ENCODE measurements around the gene CEP112.

CEP112 gene

GRCh38 chr17:66037221-66037620 is 154.7 kb downstream of the CEP112 start:
- no peaks in the 10 kb centered on the region for H3K79me2 ChIP-seq (ENCODE audit: insufficient read depth, low read length)
- TF ChIP-seq EZH2phosphoT487 (conservative IDR thresholded peaks at IDR 0.05; ENCODE audit: low read length) = no peak
- TF ChIP-seq, protein P1, sequence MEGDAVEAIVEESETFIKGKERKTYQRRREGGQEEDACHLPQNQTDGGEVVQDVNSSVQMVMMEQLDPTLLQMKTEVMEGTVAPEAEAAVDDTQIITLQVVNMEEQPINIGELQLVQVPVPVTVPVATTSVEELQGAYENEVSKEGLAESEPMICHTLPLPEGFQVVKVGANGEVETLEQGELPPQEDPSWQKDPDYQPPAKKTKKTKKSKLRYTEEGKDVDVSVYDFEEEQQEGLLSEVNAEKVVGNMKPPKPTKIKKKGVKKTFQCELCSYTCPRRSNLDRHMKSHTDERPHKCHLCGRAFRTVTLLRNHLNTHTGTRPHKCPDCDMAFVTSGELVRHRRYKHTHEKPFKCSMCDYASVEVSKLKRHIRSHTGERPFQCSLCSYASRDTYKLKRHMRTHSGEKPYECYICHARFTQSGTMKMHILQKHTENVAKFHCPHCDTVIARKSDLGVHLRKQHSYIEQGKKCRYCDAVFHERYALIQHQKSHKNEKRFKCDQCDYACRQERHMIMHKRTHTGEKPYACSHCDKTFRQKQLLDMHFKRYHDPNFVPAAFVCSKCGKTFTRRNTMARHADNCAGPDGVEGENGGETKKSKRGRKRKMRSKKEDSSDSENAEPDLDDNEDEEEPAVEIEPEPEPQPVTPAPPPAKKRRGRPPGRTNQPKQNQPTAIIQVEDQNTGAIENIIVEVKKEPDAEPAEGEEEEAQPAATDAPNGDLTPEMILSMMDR (IDR thresholded peaks at IDR 0.05; ENCODE audit: insufficient read depth, low read length, poor library complexity, severe bottlenecking) = no peak

GRCh38 chr17:66032082-66032712 is 159.7 kb downstream of the CEP112 start:
- Histone ChIP-seq H3K9ac (ENCODE audit: low read length) (no peak overlapping the region), H2AFZ (ENCODE audit: low read depth, low read length, severe bottlenecking) (no peak overlapping the region), H4K20me1 (ENCODE audit: low read depth, low read length) (no peaks in the 10 kb centered on the region), H3K4me2 (ENCODE audit: low read depth, low read length, poor library complexity, severe bottlenecking) (no peak overlapping the region), H3K79me2 (ENCODE audit: insufficient read depth, low read length) (no peaks in the 10 kb centered on the region), H3K9me3 (ENCODE audit: insufficient read depth, low read length) (no peaks in the 10 kb centered on the region), H3F3A (ENCODE audit: insufficient read depth) (no peaks in the 10 kb centered on the region), H3K27ac (ENCODE audit: low read depth, low read length) (no peak overlapping the region), H3K27me3 (ENCODE audit: low read length) (no peaks in the 10 kb centered on the region), H3K4me3 (ENCODE audit: insufficient read depth, low read length, poor library complexity, severe bottlenecking) (no peak overlapping the region), H3K36me3 (ENCODE audit: low read length) (no peaks in the 10 kb centered on the region), H3K9me2 (replicated peaks; ENCODE audit: insufficient read depth, low read length) (no peaks in the 10 kb centered on the region)
- TF ChIP-seq, protein P1 (IDR thresholded peaks at IDR 0.05; ENCODE audit: insufficient read depth, low read length, poor library complexity, severe bottlenecking) = no peak
- no peak for TF ChIP-seq EZH2phosphoT487 (conservative IDR thresholded peaks at IDR 0.05; ENCODE audit: low read length)

More at GRCh38 chr17:66037221-66037620, 154.7 kb downstream of the CEP112 start:
- H3F3A ChIP-seq (ENCODE audit: insufficient read depth) = no peaks in the 10 kb centered on the region
- H3K4me3 ChIP-seq (ENCODE audit: insufficient read depth, low read length, poor library complexity, severe bottlenecking) = no peak overlapping the region
- H3K27me3 ChIP-seq (ENCODE audit: low read length) = no peaks in the 10 kb centered on the region
- H3K4me2 ChIP-seq (ENCODE audit: low read depth, low read length, poor library complexity, severe bottlenecking) = no peak overlapping the region
- H3K9me3 ChIP-seq (ENCODE audit: insufficient read depth, low read length) = no peaks in the 10 kb centered on the region
- no peaks in the 10 kb centered on the region for H4K20me1 ChIP-seq (ENCODE audit: low read depth, low read length)
- H3K36me3 ChIP-seq (ENCODE audit: low read length) = no peaks in the 10 kb centered on the region
- no peak overlapping the region for H2AFZ ChIP-seq (ENCODE audit: low read depth, low read length, severe bottlenecking)
- no peak overlapping the region for H3K9ac ChIP-seq (ENCODE audit: low read length)
- no peaks in the 10 kb centered on the region for H3K9me2 ChIP-seq (replicated peaks; ENCODE audit: insufficient read depth, low read length)
- H3K27ac ChIP-seq (ENCODE audit: low read depth, low read length) = no peak overlapping the region

- TF ChIP-seq, protein P1 (IDR thresholded peaks at IDR 0.05; ENCODE audit: insufficient read depth, low read length, poor library complexity, severe bottlenecking) = no peak
- no peak for TF ChIP-seq EZH2phosphoT487 (conservative IDR thresholded peaks at IDR 0.05; ENCODE audit: low read length)
- Histone ChIP-seq H3K79me2 (ENCODE audit: insufficient read depth, low read length) (no peaks in the 10 kb centered on the region), H3K9ac (ENCODE audit: low read length) (no peak overlapping the region), H3K27me3 (ENCODE audit: low read length) (peaks cover 5% of the 10 kb centered on the region; the same call in 1 of the 2 replicates), H3K27ac (ENCODE audit: low read depth, low read length) (no peak overlapping the region), H3K36me3 (ENCODE audit: low read length) (no peaks in the 10 kb centered on the region), H2AFZ (ENCODE audit: low read depth, low read length, severe bottlenecking) (no peak overlapping the region), H3F3A (ENCODE audit: insufficient read depth) (no peaks in the 10 kb centered on the region), H3K9me3 (ENCODE audit: insufficient read depth, low read length) (no peaks in the 10 kb centered on the region), H3K4me2 (ENCODE audit: low read depth, low read length, poor library complexity, severe bottlenecking) (no peak overlapping the region), H3K4me3 (ENCODE audit: insufficient read depth, low read length, poor library complexity, severe bottlenecking) (no peak overlapping the region), H4K20me1 (ENCODE audit: low read depth, low read length) (no peaks in the 10 kb centered on the region), H3K9me2 (replicated peaks; ENCODE audit: insufficient read depth, low read length) (no peaks in the 10 kb centered on the region)
These were observed 166.4 kb downstream of the CEP112 start for GRCh38 chr17:66025551-66025950.

Data from SU-DHL-6 (cell line).